ENCODE results near the gene MYL7.

The MYL7 gene

DNA sequence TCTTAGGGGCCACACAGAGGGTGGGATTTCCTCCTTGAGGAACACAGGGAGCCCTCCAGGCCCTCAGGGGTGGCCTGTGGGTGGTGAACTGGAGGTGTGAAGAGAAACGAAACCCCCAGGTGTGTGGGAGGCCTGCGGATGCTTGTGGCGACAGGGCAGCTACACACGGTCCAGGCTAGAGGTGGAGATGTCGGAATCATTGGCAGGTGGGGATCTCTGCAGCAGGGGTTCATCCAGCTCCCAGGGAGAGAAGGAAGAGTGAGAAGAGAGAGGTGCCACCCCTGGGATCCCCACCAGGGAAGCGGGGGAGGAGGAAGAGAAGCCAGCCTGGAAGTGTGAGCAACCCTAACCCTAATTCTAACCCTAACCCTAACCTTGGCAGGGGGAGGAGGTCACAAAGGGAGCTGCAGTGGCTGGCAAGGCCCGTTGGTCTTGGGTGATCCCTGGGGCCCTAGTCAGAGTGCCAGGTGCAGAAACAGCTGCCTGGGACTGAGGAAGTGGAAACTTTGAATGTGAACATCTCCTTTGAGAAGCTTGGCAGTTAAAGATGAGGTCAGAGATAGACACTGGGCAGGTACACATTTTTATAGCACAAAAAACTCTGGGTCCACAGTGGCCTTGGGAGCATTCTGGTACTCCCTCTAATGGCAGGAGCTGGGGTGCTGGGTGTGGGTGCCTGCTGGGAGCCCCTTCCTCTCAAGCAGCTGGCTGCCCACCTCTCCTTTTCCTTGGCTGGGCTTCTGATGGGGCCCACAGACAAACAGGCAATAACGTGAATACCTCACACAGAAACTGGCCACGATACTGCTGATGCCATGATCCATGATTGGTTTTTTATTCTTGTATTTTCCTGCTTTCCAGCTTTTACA is 43.8 kb downstream of the MYL7 start:
- H3K4me3 ChIP-seq (ENCODE audit: low read depth, low read length): no peak overlapping the region

DNA sequence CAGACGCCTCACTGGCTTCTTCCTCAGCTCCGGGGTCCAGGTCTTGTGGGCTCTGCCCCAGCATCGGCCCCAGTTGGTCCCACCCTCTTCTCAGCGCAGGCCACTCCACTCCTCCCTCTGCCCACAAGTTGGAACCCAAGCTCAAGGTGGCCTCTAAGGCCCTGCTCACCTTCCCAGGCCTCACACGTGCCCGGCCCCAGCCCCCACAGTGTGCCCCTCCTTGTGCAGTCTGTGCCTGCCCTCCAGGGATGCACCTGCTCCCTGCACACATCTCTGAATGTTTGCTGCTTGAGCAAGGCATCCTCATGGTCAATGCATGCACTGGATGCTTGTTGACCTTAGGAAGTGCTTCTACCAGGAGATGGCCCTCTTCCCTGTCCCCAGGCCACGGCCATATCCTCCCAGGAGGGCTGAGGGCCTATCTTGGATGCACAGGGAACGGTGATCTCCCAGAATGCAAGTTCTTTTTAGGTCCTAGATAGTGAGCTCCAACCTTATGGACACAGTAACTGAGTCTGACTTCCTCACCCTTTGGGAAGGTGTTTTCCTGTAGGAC is 44.7 kb downstream of the MYL7 start:
- TF ChIP-seq, protein P1, sequence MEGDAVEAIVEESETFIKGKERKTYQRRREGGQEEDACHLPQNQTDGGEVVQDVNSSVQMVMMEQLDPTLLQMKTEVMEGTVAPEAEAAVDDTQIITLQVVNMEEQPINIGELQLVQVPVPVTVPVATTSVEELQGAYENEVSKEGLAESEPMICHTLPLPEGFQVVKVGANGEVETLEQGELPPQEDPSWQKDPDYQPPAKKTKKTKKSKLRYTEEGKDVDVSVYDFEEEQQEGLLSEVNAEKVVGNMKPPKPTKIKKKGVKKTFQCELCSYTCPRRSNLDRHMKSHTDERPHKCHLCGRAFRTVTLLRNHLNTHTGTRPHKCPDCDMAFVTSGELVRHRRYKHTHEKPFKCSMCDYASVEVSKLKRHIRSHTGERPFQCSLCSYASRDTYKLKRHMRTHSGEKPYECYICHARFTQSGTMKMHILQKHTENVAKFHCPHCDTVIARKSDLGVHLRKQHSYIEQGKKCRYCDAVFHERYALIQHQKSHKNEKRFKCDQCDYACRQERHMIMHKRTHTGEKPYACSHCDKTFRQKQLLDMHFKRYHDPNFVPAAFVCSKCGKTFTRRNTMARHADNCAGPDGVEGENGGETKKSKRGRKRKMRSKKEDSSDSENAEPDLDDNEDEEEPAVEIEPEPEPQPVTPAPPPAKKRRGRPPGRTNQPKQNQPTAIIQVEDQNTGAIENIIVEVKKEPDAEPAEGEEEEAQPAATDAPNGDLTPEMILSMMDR (IDR thresholded peaks at IDR 0.05; ENCODE audit: low read depth, low read length, missing control alignments): no peak
- no peak overlapping the region for H3K27ac ChIP-seq
- no peak for DNase-seq
- H3K36me3 ChIP-seq (replicated peaks): no peaks in the 10 kb centered on the region
- no peak overlapping the region for H3K4me3 ChIP-seq (ENCODE audit: low read depth, low read length)
- no peaks in the 10 kb centered on the region for H3K27me3 ChIP-seq (replicated peaks)
- in situ Hi-C loops (cut with HindIII; ENCODE audit: low pct_ligation_motif_present, low sequenced_read_pairs): no loop called here

More for the DNA sequence above, 43.8 kb downstream of the MYL7 start:
- Histone ChIP-seq H3K27ac (no peak overlapping the region), H3K27me3 (replicated peaks) (no peaks in the 10 kb centered on the region), H3K36me3 (replicated peaks) (no peaks in the 10 kb centered on the region)
- no peak for DNase-seq
- in situ Hi-C loops (cut with HindIII; ENCODE audit: low pct_ligation_motif_present, low sequenced_read_pairs): no loop called here
- TF ChIP-seq, protein P1 (IDR thresholded peaks at IDR 0.05; ENCODE audit: low read depth, low read length, missing control alignments): no peak

DNA sequence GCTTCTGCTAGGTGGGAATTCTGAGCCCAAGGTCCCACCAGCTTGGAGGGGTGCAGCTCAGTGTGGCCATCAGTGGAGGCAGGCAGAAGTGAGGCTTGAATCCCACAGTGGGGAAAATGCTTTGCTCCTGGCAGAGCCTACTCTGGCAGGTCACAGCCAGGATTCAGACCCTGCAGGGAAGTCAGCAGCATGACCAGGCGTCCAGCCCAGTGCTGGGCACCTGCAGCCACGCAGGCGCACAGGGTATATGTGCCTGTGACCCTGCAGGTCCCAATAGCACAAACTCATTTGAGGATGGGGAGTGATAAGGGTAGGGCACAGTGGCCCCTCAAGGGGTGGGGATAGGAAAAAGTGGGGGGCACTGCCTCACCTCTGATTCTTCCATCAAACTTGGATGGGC is 45.4 kb downstream of the MYL7 start:
- H3K27ac ChIP-seq: no peak overlapping the region
- no peaks in the 10 kb centered on the region for H3K36me3 ChIP-seq (replicated peaks)
- no peaks in the 10 kb centered on the region for H3K27me3 ChIP-seq (replicated peaks)
- in situ Hi-C loops (cut with HindIII; ENCODE audit: low pct_ligation_motif_present, low sequenced_read_pairs): no loop called here
- H3K4me3 ChIP-seq (ENCODE audit: low read depth, low read length): no peak overlapping the region
- no peak for DNase-seq
- TF ChIP-seq, protein P1 (IDR thresholded peaks at IDR 0.05; ENCODE audit: low read depth, low read length, missing control alignments): no peak

DNA sequence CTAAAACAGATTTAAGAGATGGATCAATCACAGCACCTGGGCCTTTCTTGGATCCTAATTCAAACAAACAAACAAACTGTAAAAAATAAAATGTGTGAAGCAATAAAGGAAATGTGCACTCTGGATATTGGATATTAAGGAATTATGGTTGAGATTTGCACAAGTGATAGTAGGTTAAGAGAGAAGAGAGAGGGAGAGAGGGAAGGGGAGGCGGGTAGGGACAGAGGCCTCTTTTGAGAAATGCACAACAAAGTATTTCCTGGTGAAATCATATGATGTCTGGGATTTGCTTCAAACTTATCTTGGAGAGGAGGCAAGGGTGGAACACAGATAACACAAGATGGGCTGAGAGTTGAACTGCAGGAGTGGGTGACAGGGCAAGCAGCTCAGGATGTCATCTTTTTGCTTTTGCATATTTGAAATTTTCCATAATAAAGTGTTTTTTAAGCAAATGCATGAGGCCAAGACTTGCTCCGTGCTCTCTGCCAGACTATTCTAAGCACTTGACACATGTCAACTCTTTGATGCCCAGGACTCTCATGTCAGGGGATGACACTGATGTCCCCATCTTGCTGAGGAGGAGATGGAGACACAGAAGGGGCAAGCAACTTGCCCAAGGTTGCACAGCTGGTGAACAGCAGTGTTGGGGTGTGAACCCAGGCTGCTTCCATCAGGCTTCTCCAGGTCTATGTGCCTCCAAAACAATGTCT is 46.1 kb downstream of the MYL7 start:
- TF ChIP-seq, protein P1 (IDR thresholded peaks at IDR 0.05; ENCODE audit: low read depth, low read length, missing control alignments): no peak
- no peaks in the 10 kb centered on the region for H3K27me3 ChIP-seq (replicated peaks)
- in situ Hi-C loops (cut with HindIII; ENCODE audit: low pct_ligation_motif_present, low sequenced_read_pairs): no loop called here
- DNase-seq: no peak
- no peak overlapping the region for H3K4me3 ChIP-seq (ENCODE audit: low read depth, low read length)
- no peaks in the 10 kb centered on the region for H3K36me3 ChIP-seq (replicated peaks)
- no peak overlapping the region for H3K27ac ChIP-seq

DNA sequence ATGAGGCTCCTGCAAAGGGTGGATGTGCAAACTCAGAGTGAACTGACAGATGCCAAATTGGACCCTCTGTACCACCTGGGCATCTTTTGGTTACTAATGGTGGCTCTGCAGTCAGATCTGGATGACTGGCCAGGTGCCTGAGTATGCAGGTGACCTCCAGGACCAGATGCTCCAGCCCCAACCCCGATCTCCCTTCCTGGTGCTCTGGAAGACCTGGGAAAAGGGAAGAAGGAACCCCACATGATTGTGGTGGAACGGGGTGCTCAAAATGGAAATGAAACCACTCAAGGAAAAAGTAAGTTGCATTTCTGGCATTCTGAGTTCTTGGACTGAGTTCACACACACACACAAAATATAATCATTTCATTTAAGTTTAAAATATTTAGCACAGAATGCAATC is 46.8 kb downstream of the MYL7 start:
- DNase-seq: no peak
- Histone ChIP-seq H3K36me3 (replicated peaks) (no peaks in the 10 kb centered on the region), H3K4me3 (ENCODE audit: low read depth, low read length) (no peak overlapping the region), H3K27me3 (replicated peaks) (no peaks in the 10 kb centered on the region), H3K27ac (no peak overlapping the region)
- TF ChIP-seq, protein P1 (IDR thresholded peaks at IDR 0.05; ENCODE audit: low read depth, low read length, missing control alignments): no peak
- in situ Hi-C loops (cut with HindIII; ENCODE audit: low pct_ligation_motif_present, low sequenced_read_pairs): no loop called here

Measured in brain microvascular endothelial cell (primary cell).